GM20431 (cell line): ENCODE data around the gene PRMT1.

Experiments used
- in situ Hi-C: fragments of 300-500 bp; cut with MseI, MboI; formaldehyde crosslinking; loops from one replicate; pipeline ENCODE4 v1.15.0; 2020; ENCODE audit warnings: low sequenced_read_pairs; ENCODE audit not compliant: unreplicated experiment

PRMT1 gene

GRCh38 chr19:49651029-49651819 is 25.8 kb upstream of the PRMT1 start:
- in situ Hi-C loops = no loop called here

DNA sequence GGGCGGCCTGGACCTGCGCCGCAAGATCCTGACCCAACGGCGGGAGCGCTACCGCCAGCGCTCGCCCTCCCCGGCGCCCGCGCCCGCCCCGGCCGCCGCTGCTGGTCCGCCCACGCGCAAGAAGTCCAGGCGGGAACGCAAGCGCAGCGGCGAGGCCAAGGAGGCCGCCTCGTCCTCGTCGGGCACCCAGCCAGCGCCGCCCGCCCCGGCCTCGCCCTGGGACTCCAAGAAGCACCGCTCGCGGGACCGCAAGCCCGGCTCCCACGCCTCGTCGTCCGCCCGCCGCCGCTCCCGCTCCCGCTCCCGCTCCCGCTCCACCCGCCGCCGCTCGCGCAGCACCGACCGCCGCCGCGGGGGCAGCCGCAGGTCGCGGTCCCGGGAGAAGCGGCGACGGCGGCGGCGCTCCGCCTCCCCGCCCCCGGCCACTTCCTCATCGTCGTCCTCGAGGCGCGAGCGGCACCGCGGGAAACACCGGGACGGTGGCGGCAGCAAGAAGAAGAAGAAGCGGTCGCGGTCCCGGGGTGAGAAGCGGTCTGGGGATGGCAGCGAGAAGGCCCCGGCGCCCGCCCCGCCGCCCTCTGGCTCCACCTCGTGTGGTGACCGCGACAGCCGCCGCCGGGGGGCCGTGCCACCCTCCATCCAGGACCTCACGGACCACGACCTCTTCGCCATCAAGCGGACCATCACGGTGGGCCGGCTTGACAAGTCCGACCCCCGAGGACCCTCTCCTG is 25.1 kb upstream of the PRMT1 start:
- in situ Hi-C loops = no loop called here

DNA sequence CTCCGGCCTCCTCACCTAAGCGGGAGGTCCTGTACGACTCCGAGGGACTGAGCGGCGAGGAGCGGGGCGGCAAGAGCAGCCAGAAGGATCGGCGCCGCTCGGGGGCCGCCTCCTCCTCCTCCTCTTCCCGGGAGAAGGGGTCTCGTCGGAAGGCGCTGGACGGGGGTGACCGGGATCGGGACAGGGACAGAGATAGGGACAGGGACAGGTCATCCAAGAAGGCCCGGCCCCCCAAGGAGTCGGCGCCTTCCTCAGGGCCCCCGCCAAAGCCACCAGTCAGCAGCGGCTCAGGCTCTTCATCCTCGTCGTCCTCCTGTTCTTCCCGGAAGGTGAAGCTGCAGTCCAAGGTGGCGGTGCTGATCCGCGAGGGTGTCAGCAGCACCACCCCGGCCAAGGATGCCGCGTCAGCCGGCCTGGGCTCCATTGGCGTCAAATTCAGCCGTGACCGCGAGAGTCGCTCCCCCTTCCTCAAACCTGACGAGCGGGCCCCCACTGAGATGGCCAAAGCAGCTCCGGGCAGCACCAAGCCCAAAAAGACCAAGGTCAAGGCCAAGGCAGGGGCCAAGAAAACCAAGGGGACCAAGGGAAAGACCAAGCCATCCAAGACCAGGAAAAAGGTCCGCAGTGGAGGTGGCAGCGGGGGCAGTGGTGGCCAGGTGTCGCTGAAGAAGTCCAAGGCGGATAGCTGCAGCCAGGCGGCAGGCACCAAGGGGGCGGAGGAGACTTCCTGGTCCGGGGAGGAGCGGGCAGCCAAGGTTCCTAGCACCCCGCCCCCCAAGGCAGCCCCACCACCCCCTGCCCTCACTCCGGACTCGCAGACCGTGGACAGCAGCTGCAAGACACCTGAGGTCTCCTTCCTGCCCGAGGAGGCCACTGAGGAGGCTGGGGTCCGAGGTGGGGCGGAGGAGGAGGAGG is 24.3 kb upstream of the PRMT1 start:
- in situ Hi-C loops = no loop called here

DNA sequence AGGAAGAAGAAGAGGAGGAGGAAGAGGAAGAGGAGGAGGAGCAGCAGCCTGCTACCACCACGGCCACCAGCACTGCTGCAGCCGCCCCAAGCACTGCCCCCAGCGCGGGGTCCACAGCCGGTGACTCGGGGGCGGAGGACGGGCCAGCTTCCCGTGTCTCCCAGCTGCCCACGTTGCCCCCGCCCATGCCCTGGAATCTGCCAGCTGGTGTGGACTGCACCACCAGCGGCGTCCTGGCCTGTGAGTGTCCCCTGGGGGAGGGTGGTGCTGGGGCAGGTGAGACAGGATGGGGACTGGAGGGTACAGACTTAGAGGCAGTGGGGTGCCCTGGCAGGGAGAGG is 23.6 kb upstream of the PRMT1 start:
- in situ Hi-C loops = no loop called here

DNA sequence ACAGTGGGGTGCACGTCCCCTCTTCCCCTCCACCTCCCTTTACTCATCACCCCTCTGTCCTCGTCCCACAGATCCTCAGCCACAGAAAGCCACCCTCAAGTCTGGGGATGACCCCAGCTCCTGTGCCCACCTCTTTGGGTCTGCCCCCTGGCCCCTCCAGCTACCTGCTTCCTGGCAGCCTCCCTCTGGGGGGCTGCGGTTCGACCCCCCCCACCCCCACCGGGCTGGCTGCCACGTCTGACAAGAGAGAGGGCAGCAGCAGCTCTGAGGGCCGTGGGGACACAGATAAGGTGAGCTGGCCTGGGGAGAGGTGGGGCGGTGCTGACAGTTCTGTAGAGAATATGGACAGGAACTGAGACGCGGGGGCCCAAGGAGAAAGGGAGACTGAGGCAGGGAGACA is 22.5 kb upstream of the PRMT1 start:
- in situ Hi-C loops = no loop called here

DNA sequence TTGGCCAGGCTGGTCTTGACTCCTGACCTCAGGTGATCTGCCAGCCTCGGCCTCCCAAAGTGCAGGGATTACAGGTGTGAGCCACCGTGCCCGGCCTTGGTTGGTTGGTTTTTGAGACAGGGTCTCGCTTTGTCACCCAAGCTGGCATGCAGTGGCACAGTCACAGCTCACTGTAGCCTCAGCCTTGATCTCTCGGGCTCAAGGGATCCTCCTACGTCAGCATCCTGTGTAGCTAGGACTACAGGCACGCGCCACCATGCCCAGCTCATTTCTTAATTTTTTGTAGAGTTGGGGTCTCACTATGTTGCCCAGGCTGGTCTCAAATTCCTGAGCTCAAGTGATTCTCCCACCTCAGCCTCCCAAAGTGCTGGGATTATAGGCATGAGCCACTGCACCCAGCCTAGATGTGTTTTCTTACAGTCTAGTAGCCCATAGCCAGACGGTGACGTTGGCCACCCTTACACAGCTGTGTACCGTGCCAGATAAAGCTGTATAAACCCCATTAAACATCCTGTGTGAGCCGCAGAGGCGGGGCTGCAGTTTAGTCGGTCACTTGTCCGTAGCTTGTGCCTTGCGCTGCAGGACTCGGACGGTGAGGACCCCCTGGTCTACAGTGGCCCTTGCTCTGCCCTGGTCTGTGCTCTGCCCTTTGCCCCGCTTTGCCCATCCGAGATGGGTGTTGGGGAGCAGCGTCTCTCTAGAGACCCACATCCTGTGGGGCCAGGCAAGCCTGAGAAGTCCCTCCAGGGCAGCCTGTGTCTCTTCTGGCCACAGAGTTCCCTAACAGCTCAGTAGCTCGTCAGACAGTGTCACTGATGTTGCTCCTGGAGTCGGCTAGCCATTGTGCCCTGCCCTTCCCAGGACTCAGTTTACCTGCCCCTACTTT is 21.3 kb upstream of the PRMT1 start:
- in situ Hi-C loops = no loop called here

DNA sequence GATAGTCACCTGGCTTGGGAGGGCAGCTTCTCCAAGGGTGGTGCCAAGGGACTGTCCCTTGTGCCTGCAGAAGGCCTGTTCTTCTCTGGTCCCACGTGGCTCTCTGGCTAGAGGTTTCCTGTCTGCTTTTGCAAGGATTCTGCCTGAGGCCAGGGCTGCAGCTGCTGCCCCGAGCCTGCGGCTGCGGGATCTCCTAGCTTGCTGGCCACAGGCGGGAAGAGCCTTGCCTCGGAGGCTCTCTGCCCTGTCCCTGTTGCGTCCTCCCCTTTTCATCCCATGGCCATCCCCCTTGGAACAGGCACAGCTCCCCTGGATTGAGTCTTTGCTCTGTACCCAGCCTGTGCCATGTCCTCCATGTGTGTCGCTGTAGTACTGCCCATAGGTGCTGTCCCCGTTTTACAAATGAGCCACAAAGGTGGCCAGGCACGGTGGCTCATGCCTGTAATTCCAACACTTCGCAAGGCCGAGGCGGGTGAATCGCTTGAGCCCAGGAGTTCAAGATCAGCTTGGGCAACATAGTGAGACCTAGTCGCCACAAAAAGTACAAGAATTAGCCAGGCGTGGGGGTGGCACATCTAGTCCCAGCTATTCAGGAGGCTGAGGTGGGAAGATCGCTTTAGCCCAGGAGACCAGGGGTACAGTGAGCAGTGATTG is 20.5 kb upstream of the PRMT1 start:
- in situ Hi-C loops = no loop called here

DNA sequence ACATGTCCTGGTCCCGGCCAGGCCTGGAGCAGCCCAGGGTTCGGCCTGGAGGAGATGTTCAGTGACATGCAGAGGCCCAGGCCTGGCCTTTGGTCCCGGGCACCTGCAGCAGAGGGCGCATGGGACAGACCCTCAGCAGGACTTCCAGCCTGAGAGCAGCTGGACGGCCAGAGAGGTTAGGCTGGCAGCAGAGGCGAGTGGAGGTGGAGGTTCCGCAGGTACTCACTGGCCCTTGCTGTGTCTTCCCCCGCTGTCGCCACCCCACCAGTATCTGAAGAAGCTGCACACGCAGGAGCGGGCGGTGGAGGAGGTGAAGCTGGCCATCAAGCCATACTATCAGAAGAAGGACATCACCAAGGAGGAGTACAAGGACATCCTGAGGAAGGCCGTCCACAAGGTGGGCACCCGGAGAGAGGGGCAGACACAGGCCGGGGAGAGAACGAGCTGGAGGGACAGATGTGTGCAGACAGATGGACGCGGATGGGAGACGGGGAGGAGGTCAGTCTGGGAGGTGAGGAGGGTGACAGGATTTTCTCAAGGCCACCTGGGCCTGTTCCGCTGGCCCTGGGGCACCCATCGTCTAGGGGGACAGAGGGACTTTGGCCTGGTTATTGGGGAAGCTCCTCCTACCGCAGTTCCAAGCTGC is 19.5 kb upstream of the PRMT1 start:
- in situ Hi-C loops = no loop called here

DNA sequence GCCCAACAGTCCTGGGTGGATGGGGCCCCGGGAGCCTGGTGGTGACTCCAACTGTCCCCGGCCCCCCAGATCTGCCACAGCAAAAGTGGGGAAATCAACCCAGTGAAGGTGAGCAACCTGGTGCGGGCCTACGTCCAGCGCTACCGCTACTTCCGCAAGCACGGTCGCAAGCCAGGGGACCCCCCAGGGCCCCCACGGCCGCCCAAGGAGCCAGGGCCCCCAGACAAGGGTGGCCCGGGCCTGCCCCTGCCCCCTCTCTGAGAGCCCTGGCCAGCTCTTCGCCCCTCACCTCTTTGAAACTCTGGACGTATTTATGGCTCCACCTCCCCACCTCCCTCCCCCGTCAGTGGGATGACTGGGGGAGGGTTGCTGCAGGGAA is 18.9 kb upstream of the PRMT1 start:
- in situ Hi-C loops = no loop called here

DNA sequence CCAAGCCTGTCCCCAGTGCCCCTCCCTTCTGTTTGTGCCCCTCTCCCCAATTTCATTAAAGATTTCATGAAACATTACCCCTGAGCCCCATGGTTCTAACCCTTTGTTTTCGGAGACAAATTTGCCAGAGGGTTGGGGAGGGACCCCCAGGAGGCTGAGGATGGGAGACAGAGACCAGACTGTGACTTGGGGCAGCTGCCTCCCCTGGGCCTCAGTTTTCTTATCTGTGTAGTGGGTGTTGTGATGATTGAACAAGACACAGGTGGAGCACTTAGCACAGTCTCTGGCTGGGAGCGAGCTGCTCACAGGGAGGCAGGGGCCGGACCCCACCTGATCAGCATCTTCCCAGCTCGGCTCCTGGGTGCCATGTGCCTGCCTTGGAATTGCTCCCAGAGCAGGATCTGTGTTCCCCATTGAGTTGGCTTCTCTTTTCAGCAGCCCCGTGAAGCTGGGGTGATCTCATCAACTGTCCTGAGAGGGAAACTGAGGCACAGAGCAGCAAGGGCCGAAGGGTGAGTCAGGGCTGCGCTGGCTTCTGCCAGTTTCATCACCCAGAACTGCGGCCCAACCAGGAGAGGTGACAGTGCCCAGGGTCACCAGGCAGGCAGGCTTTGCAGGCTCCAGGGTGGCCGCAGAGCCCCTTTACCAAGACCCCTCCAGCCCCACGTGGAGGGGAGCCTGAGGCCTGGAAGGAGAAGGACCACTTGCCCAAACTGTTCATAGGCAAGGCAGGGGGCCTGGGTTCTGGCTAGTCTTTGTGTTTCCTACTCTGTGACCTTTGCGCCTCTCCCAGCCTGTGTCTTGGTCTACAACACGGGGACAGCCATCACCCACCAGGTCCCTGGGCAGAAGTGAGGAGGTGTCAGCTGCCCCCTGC is 18.3 kb upstream of the PRMT1 start:
- in situ Hi-C loops = no loop called here

- in situ Hi-C loops = no loop called here
Measured at GRCh38 chr19:49660338-49660961, 16.6 kb upstream of the PRMT1 start.

DNA sequence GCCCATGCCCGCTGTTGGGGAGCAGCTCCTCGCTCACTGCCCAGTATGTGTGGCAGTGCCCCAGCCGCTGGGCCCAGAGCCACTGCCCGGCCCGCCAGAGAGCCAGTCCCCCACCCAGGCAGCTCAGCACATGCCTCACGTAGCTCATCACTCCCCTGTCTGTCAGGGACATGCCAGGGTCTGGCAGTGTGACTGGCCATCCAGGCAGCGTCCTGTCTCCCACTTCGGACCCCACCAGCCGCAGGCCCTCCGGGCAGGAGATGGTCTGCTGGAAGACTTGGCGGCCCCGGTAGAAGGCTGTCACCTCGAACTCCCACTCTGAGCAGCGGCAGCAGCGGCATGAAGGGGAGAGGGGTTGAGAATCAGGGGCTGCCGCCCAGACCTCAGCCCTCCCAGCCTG is 15.1 kb upstream of the PRMT1 start:
- in situ Hi-C loops = no loop called here

GRCh38 chr19:49663224-49663623 is 13.8 kb upstream of the PRMT1 start:
- in situ Hi-C loops = no loop called here

GRCh38 chr19:49664171-49665035 is 12.7 kb upstream of the PRMT1 start:
- in situ Hi-C loops = no loop called here

DNA sequence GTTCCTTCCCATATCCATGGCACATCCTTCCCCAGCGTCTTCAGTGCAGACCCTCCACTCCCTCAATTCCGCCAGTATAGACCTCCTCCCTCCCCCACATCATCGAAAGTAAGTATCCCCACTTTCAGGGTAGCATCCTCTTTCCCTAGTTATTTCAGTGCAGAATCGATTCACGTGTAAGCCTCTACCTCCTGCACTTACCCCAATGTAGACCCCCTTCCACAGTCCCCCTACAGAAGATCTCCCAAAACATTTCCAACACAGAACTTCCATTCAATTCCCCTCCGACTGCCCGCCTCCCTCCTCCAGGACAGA is 12.1 kb upstream of the PRMT1 start:
- in situ Hi-C loops = no loop called here

DNA sequence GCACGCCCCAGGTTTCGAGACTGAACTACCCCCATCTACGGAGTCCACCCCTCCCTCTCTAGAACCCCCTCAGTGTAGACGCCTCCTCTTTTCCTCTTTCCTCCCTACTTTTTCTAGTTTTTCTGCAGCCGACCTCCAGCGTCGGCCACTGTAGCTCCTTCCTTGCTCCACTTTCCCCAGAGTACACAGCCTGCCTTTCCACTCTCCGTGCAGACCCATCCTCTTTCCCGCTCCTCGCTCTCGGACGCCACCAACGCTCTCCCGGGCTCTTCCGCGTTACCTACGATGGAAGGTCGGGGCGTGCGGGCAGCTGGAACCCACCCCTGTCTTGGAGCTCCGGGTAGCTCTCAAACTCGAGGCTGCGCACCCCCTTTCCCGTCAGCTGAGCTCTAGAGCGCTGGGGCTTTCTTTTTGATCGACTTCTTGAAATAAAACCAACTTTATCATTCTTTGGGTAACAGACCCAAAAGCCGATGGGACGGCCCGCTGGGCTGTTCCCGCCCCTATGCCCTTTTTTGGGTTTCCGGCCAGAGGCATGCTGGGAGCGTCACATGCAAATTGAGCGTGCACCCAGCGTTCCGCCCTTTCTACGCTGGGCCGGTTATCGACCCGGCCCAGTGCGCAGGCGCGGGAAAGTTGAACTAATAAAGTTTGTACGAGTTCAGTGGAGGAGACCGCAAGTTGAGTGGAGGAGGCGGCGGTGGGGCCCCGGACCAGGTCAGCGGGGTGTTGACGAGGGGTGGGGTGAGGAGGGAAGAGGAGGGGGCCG is 11.5 kb upstream of the PRMT1 start, which contains the start of the genes BCL2L12 and IRF3:
BCL2L12 (plus strand) TSS at position 583 of the 769 bp plus-strand sequence. CDS start 760 bp downstream, outside the sequence.
IRF3 (minus strand) TSS at position 507 of the 769 bp plus-strand sequence. CDS start 1,019 bp downstream, outside the sequence.
- in situ Hi-C loops = no loop called here
